Camera-type eye (tissue), 1 donor: ENCODE data around the gene TMEM151A. TPM values are rescaled to one million over a fixed set of nuclear protein-coding genes. Genes with fewer than 3 reads are reported as not detected.

Experiments
- total RNA-seq: library from RNA; depleted of rRNA; stranded (reverse); fragments of >200 nt; gene quantifications from one replicate; pipeline ENCODE4 v1.2.3, GENCODE V29; 2014

TMEM151A gene
- total RNA-seq, result 4.0 TPM

DNA sequence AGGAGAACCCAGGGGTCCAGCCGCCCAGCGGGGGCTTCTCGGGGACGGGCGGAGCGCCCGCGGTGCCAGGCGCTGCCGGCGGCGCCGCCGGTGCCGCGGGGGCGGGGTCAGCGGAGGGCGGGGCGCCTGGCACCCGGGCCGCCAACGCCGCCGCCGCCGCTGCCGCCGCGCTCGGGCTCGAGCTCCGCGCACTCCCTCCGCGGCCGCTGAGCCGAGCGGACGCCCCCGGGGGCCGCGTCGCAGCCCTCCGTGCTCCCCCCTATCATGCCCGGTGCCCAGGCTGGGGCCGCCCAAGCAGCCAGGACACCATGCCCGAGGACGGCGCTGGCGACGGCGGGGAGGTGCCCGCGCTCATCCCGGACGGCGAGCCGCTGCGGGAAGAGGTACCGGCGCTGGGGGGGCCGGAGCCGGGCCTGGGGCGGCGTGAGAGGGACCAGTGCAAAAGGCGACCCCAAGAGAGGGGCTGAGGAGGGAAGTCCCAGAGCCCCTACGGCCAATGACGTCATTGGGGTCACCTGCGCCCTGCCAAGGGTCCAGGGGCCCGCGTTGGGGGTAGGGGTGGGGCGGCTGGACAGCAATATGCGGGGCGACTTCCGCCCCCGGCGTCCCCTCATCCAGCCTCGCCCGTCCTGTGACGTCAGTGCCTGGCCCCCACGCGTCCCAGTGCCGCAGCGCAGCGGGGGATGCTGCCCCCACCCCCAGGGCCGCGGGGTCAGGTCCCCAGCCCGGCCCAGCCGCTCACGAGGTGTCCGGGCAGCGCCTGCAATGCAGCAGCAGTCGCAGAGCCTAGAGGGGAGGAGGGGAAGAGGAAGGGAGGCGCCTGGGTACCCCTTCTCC lies at the start of gene TMEM151A:
Gene TMEM151A, plus strand, starts transcription at position 189 of the 837 bp plus-strand sequence. Its CDS starts 120 bp downstream, at position 309.

DNA sequence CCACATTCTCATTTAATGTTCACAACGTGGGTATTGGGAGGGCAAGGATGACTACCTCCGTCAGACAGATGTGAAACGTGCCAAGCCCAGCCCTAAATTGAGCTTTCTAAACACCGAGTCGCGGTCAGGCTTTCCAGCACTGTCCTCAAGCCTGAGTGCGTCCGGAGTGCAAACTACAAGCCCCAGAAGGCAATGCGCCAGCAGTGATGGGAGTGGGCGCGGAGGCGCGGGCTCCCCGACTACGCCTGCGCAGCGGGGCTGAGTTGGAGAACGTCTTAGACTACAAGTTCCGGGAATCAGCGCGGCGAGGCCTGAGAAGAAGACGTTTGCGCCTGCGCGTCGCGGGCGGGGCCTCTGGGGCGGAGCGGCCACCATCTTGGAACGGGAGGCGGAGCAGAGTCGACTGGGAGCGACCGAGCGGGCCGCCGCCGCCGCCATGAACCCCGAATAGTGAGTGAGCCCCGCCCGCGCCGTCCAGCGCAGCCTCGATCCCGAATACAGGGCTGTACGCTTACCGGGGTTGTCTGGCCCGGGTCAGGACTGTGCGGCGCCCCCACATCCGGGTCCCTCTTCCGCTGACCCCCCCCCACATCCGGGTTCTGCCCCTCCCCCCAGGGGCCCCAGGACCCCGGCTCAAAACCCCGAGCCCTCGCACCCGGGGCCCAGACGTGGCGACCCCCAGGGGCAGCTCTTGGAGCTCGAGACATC lies 23.3 kb upstream of the TMEM151A start, which contains the start of gene RAB1B:
Gene RAB1B, plus strand, starts transcription at position 396 of the 708 bp plus-strand sequence. Its CDS starts 41 bp downstream, at position 437.

DNA sequence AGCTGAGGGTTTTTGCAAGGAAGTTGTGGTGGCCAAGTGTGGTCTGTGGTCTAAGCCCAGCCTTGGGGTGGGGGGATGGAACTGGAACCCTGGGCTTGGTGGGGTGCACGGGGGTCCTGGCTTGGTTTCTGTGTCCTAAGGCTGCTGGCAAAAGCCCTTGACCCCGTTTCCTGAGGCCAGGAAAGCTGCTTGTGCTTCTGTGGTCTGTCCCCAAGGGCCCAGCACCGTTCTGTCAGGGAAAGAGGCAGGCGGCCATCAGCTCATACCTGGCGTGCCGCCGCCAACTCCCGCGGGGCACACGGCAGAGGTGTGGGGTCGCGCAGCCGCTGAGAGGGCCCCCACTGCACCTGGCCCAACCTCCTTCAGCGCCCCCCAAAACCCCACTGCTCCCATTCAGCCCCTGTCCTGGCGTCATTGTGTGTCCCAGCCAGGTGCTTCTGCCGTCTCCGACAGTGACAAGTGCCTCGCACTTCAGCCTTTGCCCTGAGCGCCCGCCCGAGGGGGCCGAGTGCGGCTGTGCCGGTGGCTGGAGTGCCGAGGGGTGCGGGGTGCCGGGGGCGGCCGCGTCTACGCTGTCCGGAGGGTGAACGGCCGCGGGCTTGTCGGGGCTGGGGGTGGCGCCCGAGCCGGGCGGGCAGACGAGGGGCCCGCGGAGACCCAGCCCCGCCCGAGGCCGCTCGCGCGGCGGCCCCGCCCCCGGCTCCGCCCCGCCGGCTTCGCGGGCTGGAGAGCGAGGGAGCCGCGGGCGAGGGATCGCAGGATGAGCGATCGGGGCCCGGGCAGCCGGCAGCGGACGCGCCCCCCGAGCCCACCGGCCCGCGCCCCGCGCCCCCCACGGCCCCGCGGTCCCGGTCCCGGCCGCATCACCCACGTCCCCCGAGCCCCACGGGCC lies 14.0 kb upstream of the TMEM151A start, which contains the start of gene CNIH2:
Gene CNIH2, plus strand, starts transcription at position 705 of the 892 bp plus-strand sequence. CDS start 282 bp downstream, outside the sequence.

DNA sequence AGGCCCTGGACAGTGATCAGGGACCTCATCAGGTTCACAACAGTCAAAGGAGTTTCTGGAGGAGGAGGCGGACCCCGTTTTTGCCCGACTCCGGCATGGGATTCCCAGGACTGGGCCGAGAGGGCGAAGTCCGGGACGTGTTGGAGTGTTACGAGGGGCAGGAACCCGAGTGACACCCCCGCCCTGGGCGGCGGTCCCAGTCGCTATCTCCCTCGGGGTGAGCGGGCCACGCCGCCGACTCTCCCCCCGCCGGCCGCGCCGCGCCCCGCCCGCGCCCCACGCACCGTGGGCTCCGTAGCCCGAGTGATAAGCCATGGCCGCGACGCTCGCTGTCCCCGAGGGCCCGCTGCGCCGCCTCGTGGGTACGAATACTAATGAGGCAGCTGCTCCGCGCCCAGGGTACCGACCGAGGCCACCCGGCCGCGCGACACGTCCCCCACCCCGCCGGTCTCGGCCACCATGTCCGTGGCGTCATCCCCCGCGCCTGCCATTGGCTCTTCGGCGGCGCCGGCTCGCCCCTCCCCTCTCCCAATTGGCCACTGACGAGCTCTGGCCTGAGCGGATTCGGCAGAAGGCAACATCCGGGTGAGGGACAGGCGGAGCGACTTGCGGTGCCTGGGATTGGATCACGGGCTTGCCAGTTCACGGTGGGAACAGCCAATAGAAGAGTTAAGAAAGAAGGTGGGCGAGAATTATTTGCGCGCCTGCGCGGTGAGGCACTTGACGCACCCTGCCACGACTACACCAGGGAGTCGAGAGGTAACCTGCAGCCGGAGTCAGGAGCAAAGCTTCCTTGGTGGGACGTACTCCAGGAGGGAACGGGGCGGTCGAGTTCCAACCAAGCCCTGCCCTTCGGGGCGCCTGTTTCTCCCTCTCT lies 2.8 kb upstream of the TMEM151A start, which contains the start of gene YIF1A:
Gene YIF1A, minus strand, starts transcription at position 473 of the 877 bp plus-strand sequence. Its CDS starts 158 bp downstream, at position 315.

DNA sequence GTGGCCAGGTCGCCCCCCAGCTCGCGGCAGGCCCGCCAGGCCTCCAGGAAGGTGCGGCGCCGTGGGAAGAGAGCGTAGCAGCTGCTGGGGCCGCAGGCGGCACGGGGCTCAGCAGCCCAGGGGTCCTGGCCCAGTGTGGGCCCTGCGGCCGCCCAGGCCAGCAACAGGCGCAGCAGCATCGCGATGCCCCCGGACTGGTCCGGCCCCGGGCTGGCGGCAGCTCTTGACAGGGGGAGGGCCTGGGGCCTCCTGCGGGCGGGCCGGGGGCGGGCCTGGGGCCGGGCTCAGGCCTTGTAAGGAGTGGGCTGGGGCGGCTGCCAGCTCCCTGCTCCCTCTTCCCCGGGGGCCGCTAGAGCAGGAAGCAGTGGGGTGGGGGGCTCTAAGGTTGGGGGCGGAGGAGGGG lies 25.2 kb downstream of the TMEM151A start, which contains the start of gene CD248:
Gene CD248, minus strand, starts transcription at position 196 of the 403 bp plus-strand sequence. Its CDS starts 17 bp downstream, at position 179.

DNA sequence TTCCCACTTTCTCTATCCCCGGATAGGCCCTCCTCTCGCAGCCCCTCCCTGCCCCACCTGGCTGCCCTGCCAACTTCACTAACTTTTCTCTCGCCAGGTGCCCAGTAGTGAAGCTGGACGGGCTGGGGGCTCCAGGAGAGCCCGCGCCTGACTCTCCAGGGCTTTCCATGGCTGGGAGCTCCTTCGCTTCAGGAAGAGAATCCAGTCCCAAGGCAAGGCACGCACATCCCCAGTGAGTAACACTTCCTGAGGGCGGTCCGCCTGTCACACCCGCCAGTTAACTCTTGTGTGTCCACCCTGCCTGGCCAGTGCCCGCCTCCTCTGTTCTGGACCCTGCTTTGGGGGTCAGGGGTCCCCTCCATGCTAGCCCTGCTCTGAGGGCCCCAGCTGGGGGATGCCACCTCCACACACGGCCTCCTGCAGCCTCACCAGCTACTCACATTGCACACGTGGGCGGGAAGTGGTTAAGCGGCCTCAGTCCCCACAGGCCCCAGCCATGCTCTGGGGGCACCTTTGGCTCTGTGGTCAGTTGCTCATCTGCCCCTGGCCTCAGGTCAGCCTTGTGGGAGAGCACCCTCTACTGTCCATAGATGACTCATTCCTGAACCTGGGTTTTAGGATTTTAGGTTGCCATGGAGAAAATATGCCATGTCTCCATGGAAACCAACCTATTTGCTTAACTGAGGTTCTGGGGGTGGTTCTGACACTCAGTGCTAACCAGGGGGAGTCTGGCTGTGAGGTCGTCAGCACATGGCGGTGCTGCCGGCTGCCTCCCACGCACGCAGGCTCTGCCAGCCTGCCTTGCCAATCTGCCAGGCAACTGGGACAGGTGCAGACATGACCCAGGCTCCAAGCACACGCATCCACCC lies 44.8 kb downstream of the TMEM151A start, which contains the start of gene RIN1:
Gene RIN1, minus strand, starts transcription at position 201 of the 869 bp plus-strand sequence. Its CDS starts 32 bp downstream, at position 169.

DNA sequence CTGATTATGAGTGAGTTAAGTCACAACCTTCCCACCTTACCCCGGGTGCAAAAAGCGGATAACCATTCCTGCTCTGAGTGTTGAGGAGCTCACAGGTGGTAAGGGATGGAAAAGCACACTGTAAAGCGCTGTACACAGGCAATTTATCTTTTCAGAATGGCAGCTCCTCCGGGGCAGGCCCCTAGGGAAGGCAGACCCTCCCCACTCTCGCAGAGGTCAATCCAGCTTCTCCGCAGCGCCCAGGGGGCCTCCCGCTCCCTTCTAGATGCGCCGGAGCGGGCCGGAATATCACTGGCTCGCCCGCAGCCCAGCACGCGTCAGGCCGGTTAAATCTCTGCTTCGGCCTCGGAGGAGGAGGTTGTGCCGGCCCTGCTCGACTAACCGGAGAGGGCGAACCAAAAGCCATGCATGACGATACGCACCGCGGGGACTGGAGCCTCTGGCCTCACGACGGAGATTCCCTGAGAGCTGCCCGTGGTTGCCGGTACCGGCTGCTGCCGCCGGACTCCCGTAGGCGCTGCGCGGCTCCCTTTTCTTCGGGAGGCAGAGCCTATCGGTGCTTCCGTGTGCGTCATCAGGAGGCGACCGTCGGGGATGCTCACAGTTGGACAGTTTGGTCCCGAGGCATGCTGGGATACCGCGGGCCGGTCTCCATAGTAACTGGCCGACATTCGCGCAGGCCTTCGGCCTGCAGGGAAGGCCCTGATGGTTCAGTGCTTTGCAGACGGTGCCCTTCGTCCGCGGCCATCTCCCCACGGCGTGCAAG lies 53.0 kb downstream of the TMEM151A start, which contains the start of gene BRMS1:
Gene BRMS1, minus strand, starts transcription at position 555 of the 766 bp plus-strand sequence. CDS start 2,870 bp downstream, outside the sequence.

Other genes with a start within 250 kb of the TMEM151A start
- gene GAL3ST3, start 242.7 kb upstream of the TMEM151A start, total RNA-seq, result 8.4 TPM
- gene SF3B2, start 239.5 kb upstream of the TMEM151A start, total RNA-seq, result 125 TPM
- 49.3 TPM for gene PACS1, start 221.6 kb upstream of the TMEM151A start, total RNA-seq
- gene KLC2, start 34.2 kb upstream of the TMEM151A start, total RNA-seq, result 32.8 TPM
- 63.8 TPM for gene RAB1B, start 23.3 kb upstream of the TMEM151A start, total RNA-seq
- gene CNIH2, start 13.7 kb upstream of the TMEM151A start, total RNA-seq, result 8.2 TPM
- gene YIF1A, start 2.8 kb upstream of the TMEM151A start, total RNA-seq, result 54.2 TPM
- 37.8 TPM for gene CD248, start 25.1 kb downstream of the TMEM151A start, total RNA-seq
- 3.0 TPM for gene RIN1, start 44.5 kb downstream of the TMEM151A start, total RNA-seq
- gene BRMS1, start 53.2 kb downstream of the TMEM151A start, total RNA-seq, result 21.7 TPM
- 75.3 TPM for gene B4GAT1, start 55.7 kb downstream of the TMEM151A start, total RNA-seq
- 2.8 TPM for gene SLC29A2, start 79.9 kb downstream of the TMEM151A start, total RNA-seq
- 0.82 TPM for gene NPAS4, start 129.1 kb downstream of the TMEM151A start, total RNA-seq
- 27.0 TPM for gene MRPL11, start 147.0 kb downstream of the TMEM151A start, total RNA-seq
- gene PELI3, start 175.0 kb downstream of the TMEM151A start, total RNA-seq, result 13.6 TPM
- 24.1 TPM for gene DPP3, start 188.5 kb downstream of the TMEM151A start, total RNA-seq
- 146 TPM for gene BBS1, start 218.7 kb downstream of the TMEM151A start, total RNA-seq